GM23248 (cell line): ENCODE data around the gene ZNF544. TPM values are rescaled to one million over a fixed set of nuclear protein-coding genes. Genes with fewer than 3 reads are reported as not detected.

Experiments used
- DNase-seq: peaks from one replicate; pipeline ENCODE4 v3.0.0-alpha.2; 2015
- H2AFZ ChIP-seq: fragments of 200-600 bp; sonication (generic); 2 replicates; pipeline ENCODE4 v1.6.1; 2016; ENCODE audit warnings: antibody characterized with exemption
- H3F3A ChIP-seq: fragments of 200-600 bp; sonication (generic); 2 replicates; pipeline ENCODE4 v1.6.1; 2016; ENCODE audit warnings: mild to moderate bottlenecking, antibody characterized with exemption, mixed run types; ENCODE audit not compliant: insufficient read depth
- H3K27ac ChIP-seq: fragments of 200-600 bp; sonication (generic); 2 replicates; pipeline ENCODE4 v1.5.1; 2016; ENCODE audit warnings: mild to moderate bottlenecking
- H3K27me3 ChIP-seq: fragments of 200-600 bp; sonication (generic); replicated peaks from 2 replicates; pipeline ENCODE4 v1.6.1; 2016; ENCODE audit warnings: mild to moderate bottlenecking; ENCODE audit not compliant: insufficient read depth
- H3K36me3 ChIP-seq: fragments of 200-600 bp; sonication (generic); 2 replicates; pipeline ENCODE4 v1.6.1; 2016; ENCODE audit warnings: low read depth, mild to moderate bottlenecking
- H3K4me1 ChIP-seq: fragments of 200-600 bp; sonication (generic); 2 replicates; pipeline ENCODE4 v1.6.1; 2016; ENCODE audit warnings: mild to moderate bottlenecking; ENCODE audit not compliant: insufficient read depth
- H3K4me2 ChIP-seq: fragments of 200-600 bp; sonication (generic); one replicate; pipeline ENCODE4 v1.6.1; 2016; ENCODE audit warnings: mild to moderate bottlenecking; ENCODE audit not compliant: unreplicated experiment
- H3K4me3 ChIP-seq: fragments of 200-600 bp; sonication (generic); 2 replicates; pipeline ENCODE4 v1.5.1; 2016; ENCODE audit warnings: mild to moderate bottlenecking
- H3K79me2 ChIP-seq: fragments of 200-600 bp; sonication (generic); 2 replicates; pipeline ENCODE4 v1.6.1; 2016; ENCODE audit warnings: mild to moderate bottlenecking; ENCODE audit not compliant: insufficient read depth
- H3K9ac ChIP-seq: fragments of 200-600 bp; sonication (generic); 2 replicates; pipeline ENCODE4 v1.6.1; 2016; ENCODE audit warnings: mild to moderate bottlenecking
- H3K9me2 ChIP-seq: fragments of 200-600 bp; sonication (generic); 2 replicates; pipeline ENCODE4 v1.6.1; 2016; ENCODE audit warnings: mixed run types, mild to moderate bottlenecking, moderate library complexity; ENCODE audit not compliant: insufficient read depth
- H3K9me3 ChIP-seq: fragments of 200-600 bp; sonication (generic); one replicate; pipeline ENCODE4 v1.6.1; 2017; ENCODE audit warnings: low read depth
- H4K20me1 ChIP-seq: fragments of 200-600 bp; sonication (generic); 2 replicates; pipeline ENCODE4 v1.6.0; 2016; ENCODE audit not compliant: insufficient read depth
- EZH2 ChIP-seq: fragments of 200-600 bp; sonication (generic); IDR thresholded peaks from 2 replicates; pipeline ENCODE4 v1.6.1; 2018; ENCODE audit warnings: antibody characterized with exemption, mild to moderate bottlenecking; ENCODE audit not compliant: insufficient read depth, poor library complexity, severe bottlenecking
- EZH2phosphoT487 ChIP-seq: fragments of 200-600 bp; sonication (generic); IDR thresholded peaks from 2 replicates; pipeline ENCODE4 v1.6.1; 2018; ENCODE audit warnings: antibody characterized with exemption, moderate library complexity, mild to moderate bottlenecking, low read depth; ENCODE audit not compliant: insufficient read depth
- WGBS, 2 experiments: methylation state at CpG; one replicate each; pipeline ENCODE4 v1.1.6; 2015 to 2017; ENCODE audit warnings: low lambda C conversion rate in 2 of 2, low coverage in 1 of 2; ENCODE audit errors: missing lambda C conversion rate in 2 of 2; 5-methylcytosine and 5-hydroxymethylcytosine counted together
- in situ Hi-C: fragments of 300-500 bp; cut with MboI; formaldehyde crosslinking; loops from 2 replicates; pipeline ENCODE4 v1.15.0; 2020
- polyA plus RNA-seq: library from polyadenylated mRNA; unstranded; fragments of >200 nt; fragmentation: Nextera tagmentation; extraction: Ambion mirVana; gene quantifications from 2 replicates; pipeline ENCODE4 v1.2.1, GENCODE V29; 2016
- total RNA-seq: library from RNA; depleted of rRNA; stranded (reverse); fragments of >200 nt; shearing (Covaris generic); gene quantifications from 2 replicates; pipeline ENCODE4 v1.2.3, GENCODE V29; 2014

The ZNF544 gene
- total and polyA plus RNA-seq, 2 experiments from 2014 or later, result 15.9 to 32.0 TPM

GRCh38 chr19:58209577-58209976, 19.1 kb upstream of the ZNF544 start:
- no peak for DNase-seq
- Histone ChIP-seq H3K4me3 (no peak overlapping the region), H3K9me3 (peaks cover 23% of the 10 kb centered on the region), H3K9ac (no peak overlapping the region), H3K27ac (no peak overlapping the region), H2AFZ (no peak overlapping the region), H3F3A (peaks cover 10% of the 10 kb centered on the region; the same call in 1 of the 2 replicates), H3K9me2 (no peaks in the 10 kb centered on the region), H4K20me1 (no peaks in the 10 kb centered on the region), H3K4me2 (no peak overlapping the region), H3K36me3 (peaks cover 79% of the 10 kb centered on the region), H3K79me2 (peaks cover 11% of the 10 kb centered on the region; the same call in 1 of the 2 replicates), H3K27me3 (no peaks in the 10 kb centered on the region), H3K4me1 (no peaks in the 10 kb centered on the region)
- in situ Hi-C loops, result no loop called here
- WGBS, 2 experiments, result 96 to 100% methylated on average over 8 of the region's 8 CpGs
- TF ChIP-seq EZH2phosphoT487 (no peak), EZH2 (no peak)

- Histone ChIP-seq H3K79me2 (0 out of 2 replicates have a peak, but pooled peaks cover 3% of the 10 kb centered on the region), H3K4me1 (no peaks in the 10 kb centered on the region), H3K4me2 (no peak overlapping the region), H3K27ac (no peak overlapping the region), H3K9me3 (peaks cover 9% of the 10 kb centered on the region), H3K36me3 (peaks cover 63% of the 10 kb centered on the region), H3K9ac (no peak overlapping the region), H3K27me3 (no peaks in the 10 kb centered on the region), H4K20me1 (no peaks in the 10 kb centered on the region), H3F3A (peaks cover 18% of the 10 kb centered on the region; the same call in 1 of the 2 replicates), H3K9me2 (no peaks in the 10 kb centered on the region), H3K4me3 (no peak overlapping the region), H2AFZ (no peak overlapping the region)
- WGBS, 2 experiments, result 97 to 99% methylated on average over 17 of the region's 17 CpGs
- in situ Hi-C loops, result no loop called here
- DNase-seq, result peak; percentile 10
- TF ChIP-seq EZH2, result no peak
- no peak for TF ChIP-seq EZH2phosphoT487
Measured at GRCh38 chr19:58212336-58213074, 16.2 kb upstream of the ZNF544 start.

GRCh38 chr19:58213075-58213369, 15.7 kb upstream of the ZNF544 start:
- in situ Hi-C loops, result no loop called here
- H3K4me3 ChIP-seq, result no peak overlapping the region

GRCh38 chr19:58217069-58217481, 11.6 kb upstream of the ZNF544 start:
- Histone ChIP-seq H3F3A (peaks cover 16% of the 10 kb centered on the region; the same call in 1 of the 2 replicates), H3K9ac (no peak overlapping the region), H3K9me2 (no peaks in the 10 kb centered on the region), H3K4me1 (no peaks in the 10 kb centered on the region), H3K79me2 (no peaks in the 10 kb centered on the region), H4K20me1 (no peaks in the 10 kb centered on the region), H3K27ac (no peak overlapping the region), H3K36me3 (peaks cover 21% of the 10 kb centered on the region), H3K27me3 (no peaks in the 10 kb centered on the region), H3K4me3 (no peak overlapping the region), H3K4me2 (no peak overlapping the region), H3K9me3 (peaks cover 9% of the 10 kb centered on the region), H2AFZ (no peak overlapping the region)
- 45 to 51% methylated on average over 34 of the region's 34 CpGs for WGBS, 2 experiments
- TF ChIP-seq EZH2 (no peak), EZH2phosphoT487 (no peak)
- in situ Hi-C loops, result no loop called here
- no peak for DNase-seq

More at GRCh38 chr19:58213075-58213369, 15.7 kb upstream of the ZNF544 start:
- Histone ChIP-seq H3F3A (peaks cover 18% of the 10 kb centered on the region; the same call in 1 of the 2 replicates), H3K36me3 (peaks cover 58% of the 10 kb centered on the region), H2AFZ (no peak overlapping the region), H3K4me2 (no peak overlapping the region), H3K9me3 (peaks cover 9% of the 10 kb centered on the region), H4K20me1 (no peaks in the 10 kb centered on the region), H3K79me2 (0 out of 2 replicates have a peak, but pooled peaks cover 3% of the 10 kb centered on the region), H3K4me1 (no peaks in the 10 kb centered on the region), H3K27me3 (no peaks in the 10 kb centered on the region), H3K27ac (no peak overlapping the region), H3K9ac (no peak overlapping the region), H3K9me2 (no peaks in the 10 kb centered on the region)
- no peak for DNase-seq
- TF ChIP-seq EZH2 (no peak), EZH2phosphoT487 (no peak)
- WGBS, 2 experiments, result 93 to 96% methylated on average over 1 of the region's 1 CpG
